Thyroid gland (tissue), 4 donors: ENCODE results near the gene CCDC85C. TPM values are rescaled to one million over a fixed set of nuclear protein-coding genes. Genes with fewer than 3 reads are reported as not detected.

ENCODE experiments used
- DNase-seq, 2 donors: peaks; one replicate each; pipeline ENCODE4 v3.0.0-alpha.2; 2019
- H3K27ac ChIP-seq, 3 donors: fragments of 200-600 bp; sonication (generic); 1 replicate in 2 of 3; 2 replicates in 1 of 3; pipeline ENCODE4 v1.5.1; 2016 to 2019; ENCODE audit warnings: mild to moderate bottlenecking in 1 of 3, moderate library complexity in 1 of 3
- H3K27me3 ChIP-seq: fragments of 200-600 bp; sonication (generic); one replicate; pipeline ENCODE4 v1.5.1; 2019
- H3K36me3 ChIP-seq, 2 donors: fragments of 200-600 bp; sonication (generic); one replicate each; pipeline ENCODE4 v1.5.1; 2016 to 2019
- H3K4me1 ChIP-seq, 2 donors: fragments of 200-600 bp; sonication (generic); one replicate each; pipeline ENCODE4 v1.5.1; 2017 to 2019
- H3K4me3 ChIP-seq, 3 donors: fragments of 200-600 bp; sonication (generic); replicated peaks in 1 of 3; 1 replicate in 2 of 3; 2 replicates in 1 of 3; pipeline ENCODE4 v1.5.1; 2016; ENCODE audit warnings: mild to moderate bottlenecking in 1 of 3
- H3K9me3 ChIP-seq: fragments of 200-600 bp; sonication (generic); one replicate; pipeline ENCODE4 v1.5.1; 2017
- CTCF ChIP-seq, 6 experiments: fragments of 200-600 bp in 3 of 6; fragments of 450-650 bp in 3 of 6; sonication (generic) in 3 of 6; IDR thresholded peaks; one replicate each; pipeline ENCODE4 v1.5.1; 2016 to 2019; ENCODE audit warnings: antibody characterized with exemption in 6 of 6, mild to moderate bottlenecking in 2 of 6, inconsistent platforms in 1 of 6, moderate library complexity in 1 of 6
- POLR2A ChIP-seq, 2 donors: fragments of 450-650 bp; IDR thresholded peaks; one replicate each; pipeline ENCODE4 v1.6.1; 2017; ENCODE audit warnings: antibody characterized with exemption in 2 of 2, mild to moderate bottlenecking in 2 of 2, moderate library complexity in 1 of 2
- WGBS, 2 donors: methylation state at CpG; one replicate each; pipeline ENCODE4 v1.1.5; 2017; 5-methylcytosine and 5-hydroxymethylcytosine counted together
- intact Hi-C: fragments of 100-400 bp; cut with DNase I; formaldehyde crosslinking; loops from one replicate; pipeline ENCODE4 v1.15.1; 2023
- total RNA-seq, 4 donors: library from RNA; depleted of rRNA; stranded (reverse); fragments of >200 nt; gene quantifications; one replicate each; pipeline ENCODE4 v1.2.3, GENCODE V29; 2016

The CCDC85C gene
- total RNA-seq, 4 donors from 2014 or later, result 8.6 to 28.3 (median 17.3) TPM

GRCh38 chr14:99586761-99587459 is 17.1 kb downstream of the CCDC85C start:
- peaks cover 0 to 13% of the 10 kb centered on the region in 2 donors for H3K4me1 ChIP-seq
- H3K36me3 ChIP-seq, result no peaks in the 10 kb centered on the region
- H3K9me3 ChIP-seq, result no peaks in the 10 kb centered on the region
- H3K4me3 ChIP-seq, result no peak overlapping the region
- 82 to 86% methylated on average over 9 to 13 of the region's 13 CpGs for WGBS, 2 donors
- intact Hi-C loops, result no loop called here
- no peak overlapping the region for H3K27ac ChIP-seq
- TF ChIP-seq CTCF (IDR thresholded peaks at IDR 0.05) (no peak), POLR2A (IDR thresholded peaks at IDR 0.05) (no peak)
- DNase-seq, result no peak
- H3K27me3 ChIP-seq, result no peaks in the 10 kb centered on the region

- Histone ChIP-seq H3K27ac (no peak overlapping the region), H3K9me3 (no peaks in the 10 kb centered on the region), H3K4me1 (peaks cover 0 to 13% of the 10 kb centered on the region in 2 donors), H3K4me3 (no peak overlapping the region), H3K36me3 (no peaks in the 10 kb centered on the region), H3K27me3 (no peaks in the 10 kb centered on the region)
- TF ChIP-seq CTCF (IDR thresholded peaks at IDR 0.05) (no peak), POLR2A (IDR thresholded peaks at IDR 0.05) (no peak)
- intact Hi-C loops, result no loop called here
- DNase-seq, result no peak
- 82 to 93% methylated on average over 12 to 13 of the region's 16 CpGs for WGBS, 2 donors
These were observed 17.8 kb downstream of the CCDC85C start for GRCh38 chr14:99586054-99586760.

- H3K9me3 ChIP-seq, result no peaks in the 10 kb centered on the region
- intact Hi-C loops, result no loop called here
- WGBS, 2 donors, result 64 to 100% methylated on average over 2 to 3 of the region's 3 CpGs
- peaks cover 11 to 17% of the 10 kb centered on the region in 2 donors for H3K4me1 ChIP-seq
- no peak for DNase-seq
- TF ChIP-seq POLR2A (IDR thresholded peaks at IDR 0.05), result no peak
- no peak for TF ChIP-seq CTCF (IDR thresholded peaks at IDR 0.05)
- no peaks in the 10 kb centered on the region for H3K36me3 ChIP-seq
- H3K4me3 ChIP-seq, result no peak overlapping the region
- no peak overlapping the region for H3K27ac ChIP-seq
- H3K27me3 ChIP-seq, result no peaks in the 10 kb centered on the region
These were observed 19.2 kb downstream of the CCDC85C start for GRCh38 chr14:99584823-99585222.

GRCh38 chr14:99581938-99582337 is 22.1 kb downstream of the CCDC85C start:
- TF ChIP-seq CTCF (IDR thresholded peaks at IDR 0.05) (no peak), POLR2A (IDR thresholded peaks at IDR 0.05) (no peak)
- Histone ChIP-seq H3K36me3 (no peaks in the 10 kb centered on the region), H3K27me3 (no peaks in the 10 kb centered on the region), H3K27ac (no peak overlapping the region), H3K4me1 (peaks cover 30 to 43% of the 10 kb centered on the region in 2 donors), H3K4me3 (no peak overlapping the region), H3K9me3 (no peaks in the 10 kb centered on the region)
- no peak for DNase-seq
- intact Hi-C loops, result no loop called here
- 89 to 96% methylated on average over 7 to 9 of the region's 11 CpGs for WGBS, 2 donors

GRCh38 chr14:99581374-99581773 is 22.6 kb downstream of the CCDC85C start:
- no peak overlapping the region for H3K4me3 ChIP-seq
- H3K9me3 ChIP-seq, result no peaks in the 10 kb centered on the region
- intact Hi-C loops, result no loop called here
- no peak for DNase-seq
- no peaks in the 10 kb centered on the region for H3K36me3 ChIP-seq
- WGBS, 2 donors, result 85 to 93% methylated on average over 16 of the region's 16 CpGs
- peak overlapping the region in 2 of 3 donors; percentile 84 to 92 for H3K27ac ChIP-seq
- TF ChIP-seq POLR2A (IDR thresholded peaks at IDR 0.05), result no peak
- no peak for TF ChIP-seq CTCF (IDR thresholded peaks at IDR 0.05)
- no peaks in the 10 kb centered on the region for H3K27me3 ChIP-seq
- peaks cover 36 to 49% of the 10 kb centered on the region in 2 donors for H3K4me1 ChIP-seq
